ENCODE data around the gene UBE2Q2. TPM values are rescaled to one million over a fixed set of nuclear protein-coding genes. Genes with fewer than 3 reads are reported as not detected.

The UBE2Q2 gene
- total and polyA plus RNA-seq, 9 of the 15 experiments (the other 6 are each of a cell fraction or from before 2014, with no cell fraction given) = 6.2 to 24.0 (median 16.2) TPM

- TF ChIP-seq UBTF (IDR thresholded peaks at IDR 0.05; ENCODE audit: borderline replicate concordance in 1 of 2, low read depth in 2 of 2, low read length in 2 of 2) (0 out of 4 replicates have a peak, but pooled peaks of 1 of the 2 experiments have one; percentile 14), MBD2 (IDR thresholded peaks at IDR 0.05; ENCODE audit: borderline replicate concordance, low read depth) (0 out of 2 replicates have a peak, but pooled peaks have one; percentile 46), TAF7 (tag; IDR thresholded peaks at IDR 0.05) (no peak), PPARD (CRISPR knock-in tag; IDR thresholded peaks at IDR 0.05) (no peak), MCM5 (IDR thresholded peaks at IDR 0.05; ENCODE audit: low read depth) (no peak), TSC22D4 (tag; IDR thresholded peaks at IDR 0.05) (no peak), SMAD1 (IDR thresholded peaks at IDR 0.05; ENCODE audit: low read depth, low read length, partially characterized antibody) (no peak), RBFOX2 (IDR thresholded peaks at IDR 0.05; ENCODE audit: low read depth, low read length) (no peak), NFIC (IDR thresholded peaks at IDR 0.05) (peak; percentile 79), SNRNP70 (optimal IDR thresholded peaks at IDR 0.05; ENCODE audit: low read depth, low read length) (no peak), ARID3B (CRISPR knock-in tag; IDR thresholded peaks at IDR 0.05; ENCODE audit: borderline replicate concordance) (no peak), JUNB (CRISPR knock-in tag; conservative IDR thresholded peaks at IDR 0.05) (no peak), L3MBTL2 (IDR thresholded peaks at IDR 0.05) (0 out of 2 replicates have a peak, but pooled peaks have one; percentile 25), NCOA4 (IDR thresholded peaks at IDR 0.05; ENCODE audit: partially characterized antibody) (no peak), RBM39 (optimal IDR thresholded peaks at IDR 0.05; ENCODE audit: low read depth, low read length) (no peak), CTBP1 (IDR thresholded peaks at IDR 0.05; ENCODE audit: borderline replicate concordance) (peak; percentile 78), ARID1B (IDR thresholded peaks at IDR 0.05) (peak; percentile 86), CBFA2T3 (IDR thresholded peaks at IDR 0.05) (peak; percentile 88), TBP (optimal IDR thresholded peaks at IDR 0.05; ENCODE audit: low read depth, low read length) (peak; percentile 29), TFAP4 (CRISPR knock-in tag; IDR thresholded peaks at IDR 0.05; ENCODE audit: borderline replicate concordance) (peak; percentile 85), KDM2B (CRISPR knock-in tag; IDR thresholded peaks at IDR 0.05) (no peak), ZNF431 (CRISPR knock-in tag; IDR thresholded peaks at IDR 0.05) (no peak), E2F1 (CRISPR knock-in tag; IDR thresholded peaks at IDR 0.05) (no peak)
Measured at GRCh38 chr15:75830910-75831805, 12.1 kb upstream of the UBE2Q2 start (continued).

Data from K562 (cell line).